Sigmoid colon (tissue), 7 donors: ENCODE measurements around the gene FRMD8. TPM values are rescaled to one million over a fixed set of nuclear protein-coding genes. Genes with fewer than 3 reads are reported as not detected.
A peak's percentile ranks its signal among the peaks of the same experiment; 100 is the strongest.

ENCODE experiments used
- DNase-seq: peaks from one replicate; pipeline ENCODE4 v3.0.0-alpha.2; 2019
- H3K27ac ChIP-seq, 4 donors: fragments of 200-600 bp; sonication (generic); one replicate each; pipeline ENCODE4 v1.5.1; 2016 to 2019; ENCODE audit warnings: mild to moderate bottlenecking in 1 of 4
- H3K27me3 ChIP-seq, 3 donors: fragments of 200-600 bp; sonication (generic); one replicate each; pipeline ENCODE4 v1.5.1; 2019; ENCODE audit warnings: mild to moderate bottlenecking in 1 of 3
- H3K36me3 ChIP-seq, 4 donors: fragments of 200-600 bp; sonication (generic); one replicate each; pipeline ENCODE4 v1.5.1; 2016 to 2019
- H3K4me1 ChIP-seq, 4 donors: fragments of 200-600 bp; sonication (generic); one replicate each; pipeline ENCODE4 v1.5.1; 2017 to 2019
- H3K4me3 ChIP-seq, 4 donors: fragments of 200-600 bp; sonication (generic); one replicate each; pipeline ENCODE4 v1.5.1; 2017 to 2019; ENCODE audit warnings: mild to moderate bottlenecking in 2 of 4, moderate library complexity in 1 of 4
- H3K9me3 ChIP-seq, 4 donors: fragments of 200-600 bp in 3 of 4; sonication (generic) in 3 of 4; one replicate each; pipeline versions ENCODE4 v1.5.1 to v1.6.1; 2013 to 2019
- CTCF ChIP-seq, 4 experiments: fragments of 450-650 bp in 3 of 4; fragments of 200-600 bp in 1 of 4; IDR thresholded peaks; one replicate each; pipeline ENCODE4 v1.5.1; 2016 to 2019; ENCODE audit warnings: antibody characterized with exemption in 4 of 4, mild to moderate bottlenecking in 3 of 4, moderate library complexity in 2 of 4
- EP300 ChIP-seq, 4 donors: sonication (generic); formaldehyde crosslinking; IDR thresholded peaks; one replicate each; pipeline ENCODE4 v1.6.1; 2017; ENCODE audit warnings: antibody characterized with exemption in 4 of 4
- POLR2A ChIP-seq, 2 donors: fragments of 450-650 bp; IDR thresholded peaks; one replicate each; pipeline ENCODE4 v1.6.1; 2016; ENCODE audit warnings: antibody characterized with exemption in 2 of 2, mild to moderate bottlenecking in 2 of 2, moderate library complexity in 2 of 2
- POLR2AphosphoS5 ChIP-seq, 4 donors: sonication (generic); formaldehyde crosslinking; IDR thresholded peaks; one replicate each; pipeline ENCODE4 v1.6.1; 2017; ENCODE audit warnings: antibody characterized with exemption in 4 of 4
- WGBS, 2 donors: extraction: QIAGEN DNeasy Blood & Tissue Kit; methylation state at CpG; one replicate each; pipeline ENCODE4 v1.1.7; 2013; 5-methylcytosine and 5-hydroxymethylcytosine counted together
- intact Hi-C: fragments of 100-400 bp; cut with DNase I; formaldehyde crosslinking; loops from one replicate; pipeline ENCODE4 v1.15.1; 2023
- polyA plus RNA-seq, 3 donors: library from polyadenylated mRNA; stranded (reverse); fragments of 200-250 nt; gene quantifications; one replicate each; pipeline ENCODE4 v1.2.3, GENCODE V29; 2013
- total RNA-seq, 4 donors: library from RNA; depleted of rRNA; stranded (reverse); fragments of >200 nt; gene quantifications; one replicate each; pipeline ENCODE4 v1.1.0, GENCODE V29; 2016
- donor health status: healthy with polysubstance abuse.
- donor health status: Bipolar disorder and iron deficiency.
- donor health status: healthy.

The FRMD8 gene
- total and polyA plus RNA-seq, 7 donors = 10.7 to 29.0 (median 21.6) TPM

GRCh38 chr11:65392186-65392829 lies 5.9 kb downstream of the FRMD8 start:
- peak; percentile 63 for DNase-seq
- no peak overlapping the region for H3K4me3 ChIP-seq
- peaks cover 0 to 40% (median 18%) of the 10 kb centered on the region in 4 donors for H3K36me3 ChIP-seq
- H3K9me3 ChIP-seq = no peaks in the 10 kb centered on the region
- TF ChIP-seq POLR2AphosphoS5 (IDR thresholded peaks at IDR 0.05) (no peak), EP300 (IDR thresholded peaks at IDR 0.05) (no peak), CTCF (IDR thresholded peaks at IDR 0.05) (no peak), POLR2A (IDR thresholded peaks at IDR 0.05) (no peak)
- H3K27ac ChIP-seq = no peak overlapping the region
- intact Hi-C loops = no loop called here
- no peaks in the 10 kb centered on the region for H3K27me3 ChIP-seq
- H3K4me1 ChIP-seq = peaks cover 0 to 49% (median 41%) of the 10 kb centered on the region in 4 donors
- 86 to 93% methylated on average over 13 of the region's 13 CpGs for WGBS, 2 donors

GRCh38 chr11:65392899-65393298 lies 6.5 kb downstream of the FRMD8 start:
- peak; percentile 57 for DNase-seq
- Histone ChIP-seq H3K27me3 (no peaks in the 10 kb centered on the region), H3K4me3 (no peak overlapping the region), H3K9me3 (no peaks in the 10 kb centered on the region), H3K36me3 (peaks cover 0 to 46% (median 20%) of the 10 kb centered on the region in 4 donors), H3K4me1 (peaks cover 0 to 43% (median 35%) of the 10 kb centered on the region in 4 donors), H3K27ac (no peak overlapping the region)
- intact Hi-C loops = no loop called here
- TF ChIP-seq CTCF (IDR thresholded peaks at IDR 0.05) (no peak), POLR2A (IDR thresholded peaks at IDR 0.05) (no peak), EP300 (IDR thresholded peaks at IDR 0.05) (no peak), POLR2AphosphoS5 (IDR thresholded peaks at IDR 0.05) (no peak)
- WGBS, 2 donors = 95 to 96% methylated on average over 5 of the region's 5 CpGs

GRCh38 chr11:65393513-65394079 lies 7.2 kb downstream of the FRMD8 start:
- peak; percentile 60 for DNase-seq
- no peak overlapping the region for H3K4me3 ChIP-seq
- TF ChIP-seq POLR2AphosphoS5 (IDR thresholded peaks at IDR 0.05) = no peak
- no peak for TF ChIP-seq EP300 (IDR thresholded peaks at IDR 0.05)
- TF ChIP-seq CTCF (IDR thresholded peaks at IDR 0.05) = no peak
- TF ChIP-seq POLR2A (IDR thresholded peaks at IDR 0.05) = no peak
- no peak overlapping the region for H3K27ac ChIP-seq
- WGBS, 2 donors = 89 to 94% methylated on average over 17 of the region's 17 CpGs
- H3K9me3 ChIP-seq = no peaks in the 10 kb centered on the region
- no peaks in the 10 kb centered on the region for H3K27me3 ChIP-seq
- H3K36me3 ChIP-seq = peaks cover 0 to 53% (median 22%) of the 10 kb centered on the region in 4 donors
- peaks cover 0 to 36% (median 29%) of the 10 kb centered on the region in 4 donors for H3K4me1 ChIP-seq
- intact Hi-C loops = no loop called here

GRCh38 chr11:65394125-65394536 lies 7.7 kb downstream of the FRMD8 start:
- intact Hi-C loops = no loop called here
- Histone ChIP-seq H3K36me3 (peaks cover 0 to 57% (median 22%) of the 10 kb centered on the region in 4 donors), H3K27me3 (no peaks in the 10 kb centered on the region), H3K4me1 (peaks cover 0 to 30% (median 24%) of the 10 kb centered on the region in 4 donors), H3K27ac (no peak overlapping the region), H3K9me3 (no peaks in the 10 kb centered on the region), H3K4me3 (no peak overlapping the region)
- TF ChIP-seq POLR2AphosphoS5 (IDR thresholded peaks at IDR 0.05) (no peak), EP300 (IDR thresholded peaks at IDR 0.05) (no peak), POLR2A (IDR thresholded peaks at IDR 0.05) (no peak), CTCF (IDR thresholded peaks at IDR 0.05) (no peak)
- 96 to 97% methylated on average over 20 of the region's 20 CpGs for WGBS, 2 donors
- DNase-seq = peak; percentile 63
